Hematopoietic multipotent progenitor cell treated with erythropoietin and hydrocortisone succinate and interleukin-3 and kit ligand, for 15 days (in vitro differentiated cells): ENCODE measurements around the gene CTXND1.

Source experiments
- DNase-seq: peaks from one replicate; pipeline ENCODE4 v3.0.0-alpha.2; 2015; ENCODE audit warnings: low spot score

Gene CTXND1

GRCh38 chr15:80180986-80181385 lies 71.0 kb downstream of the CTXND1 start:
- DNase-seq = no peak

GRCh38 chr15:80180468-80180867 lies 71.5 kb downstream of the CTXND1 start:
- DNase-seq = no peak

GRCh38 chr15:80179935-80180334 lies 72.1 kb downstream of the CTXND1 start:
- DNase-seq = no peak

GRCh38 chr15:80179025-80179759 lies 72.8 kb downstream of the CTXND1 start:
- DNase-seq = no peak

- DNase-seq = no peak
These were observed 74.9 kb downstream of the CTXND1 start for GRCh38 chr15:80177156-80177555.

GRCh38 chr15:80176443-80176842 lies 75.6 kb downstream of the CTXND1 start:
- no peak for DNase-seq

- no peak for DNase-seq
These were observed 76.6 kb downstream of the CTXND1 start for GRCh38 chr15:80175436-80175835.

- DNase-seq = no peak
These were observed 77.8 kb downstream of the CTXND1 start for GRCh38 chr15:80174017-80174746.

- peak; percentile 76 for DNase-seq
These were observed 78.8 kb downstream of the CTXND1 start for GRCh38 chr15:80173022-80173759.

- DNase-seq = no peak
These were observed 79.6 kb downstream of the CTXND1 start for GRCh38 chr15:80172401-80172800.

- no peak for DNase-seq
These were observed 80.2 kb downstream of the CTXND1 start for GRCh38 chr15:80171787-80172186.

- DNase-seq = no peak
These were observed 81.4 kb downstream of the CTXND1 start for GRCh38 chr15:80170596-80170995.

GRCh38 chr15:80169768-80170357 lies 82.2 kb downstream of the CTXND1 start:
- DNase-seq = no peak

GRCh38 chr15:80168421-80168820 lies 83.6 kb downstream of the CTXND1 start:
- no peak for DNase-seq

- DNase-seq = no peak
These were observed 84.1 kb downstream of the CTXND1 start for GRCh38 chr15:80167936-80168335.

GRCh38 chr15:80163897-80164296 lies 88.1 kb downstream of the CTXND1 start:
- DNase-seq = no peak

GRCh38 chr15:80163217-80163616 lies 88.8 kb downstream of the CTXND1 start:
- DNase-seq = no peak

GRCh38 chr15:80162059-80162554 lies 89.9 kb downstream of the CTXND1 start:
- DNase-seq = no peak

- no peak for DNase-seq
These were observed 90.5 kb downstream of the CTXND1 start for GRCh38 chr15:80161468-80162016.

GRCh38 chr15:80160570-80161156 lies 91.3 kb downstream of the CTXND1 start:
- DNase-seq = peak; percentile 62

GRCh38 chr15:80159811-80160569 lies 92.0 kb downstream of the CTXND1 start:
- DNase-seq = peak; percentile 31
